Bronchial epithelial cell (primary cell): ENCODE data around the gene STARD13. TPM values are rescaled to one million over a fixed set of nuclear protein-coding genes. Genes with fewer than 3 reads are reported as not detected.

Source experiments
- DNase-seq: peaks from one replicate; pipeline ENCODE4 v3.0.0-alpha.2; 2010; ENCODE audit warnings: low read depth
- FAIRE-seq: peaks from 2 replicates; lab custom pipeline; 2011; peaks lifted over from hg19 to GRCh38; lab: Jason Lieb, UNC
- H3K27me3 ChIP-seq: 2 replicates; pipeline ENCODE4 v1.5.1; 2011; ENCODE audit warnings: low read length; ENCODE audit not compliant: control insufficient read depth, insufficient read depth
- H3K36me3 ChIP-seq: 2 replicates; pipeline ENCODE4 v1.5.1; 2011; ENCODE audit warnings: low read length; ENCODE audit not compliant: control insufficient read depth, insufficient read depth
- H3K4me3 ChIP-seq: 2 replicates; pipeline ENCODE4 v1.5.1; 2011; ENCODE audit warnings: mild to moderate bottlenecking, low read depth, low read length, control low read depth
- total RNA-seq: library from RNA; depleted of rRNA; stranded (reverse); fragments of >200 nt; gene quantifications from 2 replicates; pipeline ENCODE4 v1.2.1, GENCODE V29; 2014
- TF ChIP-seq, protein P1 (sequence below): IDR thresholded peaks from 2 replicates; pipeline ENCODE4 v1.5.1; 2011; ENCODE audit warnings: mild to moderate bottlenecking, moderate library complexity, low read length, control low read depth, inconsistent platforms; ENCODE audit not compliant: insufficient read depth, severe bottlenecking

The STARD13 gene
- total RNA-seq, 1 donor from 2014 or later: 2.1 TPM

DNA sequence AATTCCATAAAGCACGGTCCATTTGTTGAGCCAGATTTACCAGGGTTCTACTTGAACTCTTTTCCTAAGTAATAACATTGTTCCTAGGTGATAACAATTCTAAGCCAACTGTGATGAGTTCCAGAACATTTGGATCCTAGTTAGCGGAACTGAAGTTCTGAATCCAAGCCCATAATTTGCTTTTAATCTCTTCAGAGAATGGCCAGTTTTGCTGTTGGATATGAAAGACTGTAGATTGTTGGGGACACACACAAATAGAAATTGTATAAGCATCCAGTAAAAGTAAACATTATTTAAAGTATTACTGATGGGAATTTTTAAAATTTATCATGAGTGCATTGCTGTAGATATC lies 27.3 kb upstream of the STARD13 start:
- H3K36me3 ChIP-seq: no peaks in the 10 kb centered on the region
- H3K4me3 ChIP-seq: no peak overlapping the region
- FAIRE-seq (no peak), DNase-seq (no peak)
- TF ChIP-seq, protein P1, sequence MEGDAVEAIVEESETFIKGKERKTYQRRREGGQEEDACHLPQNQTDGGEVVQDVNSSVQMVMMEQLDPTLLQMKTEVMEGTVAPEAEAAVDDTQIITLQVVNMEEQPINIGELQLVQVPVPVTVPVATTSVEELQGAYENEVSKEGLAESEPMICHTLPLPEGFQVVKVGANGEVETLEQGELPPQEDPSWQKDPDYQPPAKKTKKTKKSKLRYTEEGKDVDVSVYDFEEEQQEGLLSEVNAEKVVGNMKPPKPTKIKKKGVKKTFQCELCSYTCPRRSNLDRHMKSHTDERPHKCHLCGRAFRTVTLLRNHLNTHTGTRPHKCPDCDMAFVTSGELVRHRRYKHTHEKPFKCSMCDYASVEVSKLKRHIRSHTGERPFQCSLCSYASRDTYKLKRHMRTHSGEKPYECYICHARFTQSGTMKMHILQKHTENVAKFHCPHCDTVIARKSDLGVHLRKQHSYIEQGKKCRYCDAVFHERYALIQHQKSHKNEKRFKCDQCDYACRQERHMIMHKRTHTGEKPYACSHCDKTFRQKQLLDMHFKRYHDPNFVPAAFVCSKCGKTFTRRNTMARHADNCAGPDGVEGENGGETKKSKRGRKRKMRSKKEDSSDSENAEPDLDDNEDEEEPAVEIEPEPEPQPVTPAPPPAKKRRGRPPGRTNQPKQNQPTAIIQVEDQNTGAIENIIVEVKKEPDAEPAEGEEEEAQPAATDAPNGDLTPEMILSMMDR: no peak
- no peaks in the 10 kb centered on the region for H3K27me3 ChIP-seq

DNA sequence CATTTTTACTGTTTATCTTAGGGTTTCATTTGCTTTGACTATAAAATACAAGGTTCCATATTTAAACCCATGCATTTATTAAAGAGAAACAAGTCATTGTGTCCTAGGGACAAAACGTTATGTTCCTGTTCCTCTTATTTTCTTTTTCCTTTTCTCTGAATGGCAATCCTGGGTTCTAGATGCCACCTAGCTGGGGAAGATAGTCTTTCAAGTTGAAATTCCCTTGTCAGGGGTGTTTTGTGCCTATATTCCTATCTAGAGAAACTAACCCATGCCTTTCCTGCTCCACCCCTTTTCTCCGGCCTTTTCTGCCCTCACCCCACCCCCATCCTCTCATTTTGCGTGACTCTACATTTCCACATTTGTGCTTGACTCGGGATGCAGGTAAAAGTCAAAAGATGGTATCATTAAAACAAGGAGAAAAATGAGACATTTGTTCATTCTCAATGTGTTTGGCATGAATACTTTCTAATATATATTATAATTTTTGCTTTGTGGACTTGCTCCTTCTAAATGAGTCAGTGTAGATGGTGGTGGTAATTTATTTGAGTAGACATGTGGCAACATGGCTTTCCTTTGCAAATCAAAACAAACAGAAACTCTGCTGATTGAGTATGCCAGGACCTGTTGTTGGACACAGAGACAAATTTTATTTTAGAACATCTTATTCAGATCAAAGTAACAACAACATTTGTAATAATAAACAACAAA lies 26.8 kb upstream of the STARD13 start:
- H3K27me3 ChIP-seq: no peaks in the 10 kb centered on the region
- no peak for FAIRE-seq
- DNase-seq: peak; percentile 79
- no peak overlapping the region for H3K4me3 ChIP-seq
- H3K36me3 ChIP-seq: no peaks in the 10 kb centered on the region
- TF ChIP-seq, protein P1: no peak

DNA sequence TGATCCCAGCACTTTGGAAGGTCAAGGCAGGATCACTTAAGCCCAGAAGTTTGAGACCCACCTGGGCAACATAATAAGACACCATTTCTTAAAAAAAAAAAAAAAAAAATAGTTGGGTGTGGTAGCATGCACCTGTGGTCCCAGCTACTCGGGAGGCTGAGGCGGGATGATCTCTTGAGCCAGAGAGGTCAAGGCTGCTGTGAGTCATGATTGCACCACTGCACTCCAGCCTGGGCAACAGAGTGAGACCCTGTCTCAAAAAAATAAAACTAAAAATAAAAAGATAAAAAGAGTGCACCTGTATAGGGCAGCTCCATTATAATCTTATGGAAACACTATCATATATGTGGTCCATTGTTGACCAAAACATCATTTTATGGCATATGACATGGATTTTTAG lies 25.5 kb upstream of the STARD13 start:
- Histone ChIP-seq H3K27me3 (no peaks in the 10 kb centered on the region), H3K36me3 (no peaks in the 10 kb centered on the region), H3K4me3 (no peak overlapping the region)
- DNase-seq (no peak), FAIRE-seq (no peak)
- TF ChIP-seq, protein P1: no peak

DNA sequence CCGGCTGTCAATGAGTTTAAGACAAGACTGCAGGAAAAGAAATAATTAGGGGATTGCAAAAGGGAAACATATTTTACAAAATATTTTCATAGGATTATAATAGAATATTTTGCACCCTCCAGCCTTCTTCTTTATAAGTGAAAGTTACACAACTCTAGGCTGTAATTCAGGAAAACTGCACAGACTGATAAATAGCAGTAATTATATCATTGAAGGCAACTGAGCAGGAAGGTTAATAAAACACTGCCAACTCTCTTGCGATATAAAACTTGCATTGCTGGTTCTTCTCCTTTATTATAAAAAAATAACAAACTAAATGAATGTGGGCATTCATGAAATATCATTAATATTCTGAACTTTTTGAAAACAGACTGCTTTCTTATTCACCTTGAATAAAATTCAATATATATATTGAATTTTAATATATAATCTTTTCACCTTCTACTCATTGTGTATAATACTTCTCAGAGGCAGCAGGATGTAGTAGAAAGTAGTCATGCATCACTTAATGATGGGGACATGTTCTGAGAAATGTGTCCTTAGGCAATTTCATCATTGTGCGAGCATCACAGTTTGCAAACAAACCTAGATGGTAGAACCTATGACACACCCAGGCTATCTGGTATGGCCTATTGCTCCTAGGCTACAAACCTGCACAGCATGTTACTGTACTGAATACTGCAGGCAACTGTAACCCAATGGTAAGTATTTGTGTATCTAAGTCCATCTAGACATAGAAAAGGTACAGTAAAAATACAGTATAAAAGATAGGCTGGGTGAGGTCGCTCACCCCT lies 24.9 kb upstream of the STARD13 start:
- peak; percentile 69 for DNase-seq
- Histone ChIP-seq H3K36me3 (no peaks in the 10 kb centered on the region), H3K27me3 (no peaks in the 10 kb centered on the region), H3K4me3 (no peak overlapping the region)
- FAIRE-seq: no peak
- TF ChIP-seq, protein P1: no peak

DNA sequence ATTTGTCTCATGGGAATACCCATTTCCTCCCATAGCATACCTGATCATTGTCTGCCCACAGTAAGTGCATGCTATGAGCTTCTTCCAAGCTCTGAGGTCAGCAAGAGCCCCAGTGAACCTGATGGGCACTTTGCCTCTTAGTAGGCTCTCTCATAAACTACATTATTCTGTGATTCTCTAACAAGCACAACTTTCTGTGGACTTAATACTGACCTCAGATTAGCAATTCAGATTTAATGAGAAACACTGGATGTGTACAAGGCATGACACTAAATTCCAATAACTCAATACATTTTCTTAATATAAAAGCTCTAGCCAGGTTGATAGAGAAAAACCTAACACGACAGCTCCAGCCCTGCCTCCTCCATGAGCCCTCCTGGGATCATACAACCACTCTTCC lies 23.3 kb upstream of the STARD13 start:
- FAIRE-seq: no peak
- H3K4me3 ChIP-seq: no peak overlapping the region
- no peaks in the 10 kb centered on the region for H3K27me3 ChIP-seq
- DNase-seq: no peak
- TF ChIP-seq, protein P1: no peak
- H3K36me3 ChIP-seq: no peaks in the 10 kb centered on the region

DNA sequence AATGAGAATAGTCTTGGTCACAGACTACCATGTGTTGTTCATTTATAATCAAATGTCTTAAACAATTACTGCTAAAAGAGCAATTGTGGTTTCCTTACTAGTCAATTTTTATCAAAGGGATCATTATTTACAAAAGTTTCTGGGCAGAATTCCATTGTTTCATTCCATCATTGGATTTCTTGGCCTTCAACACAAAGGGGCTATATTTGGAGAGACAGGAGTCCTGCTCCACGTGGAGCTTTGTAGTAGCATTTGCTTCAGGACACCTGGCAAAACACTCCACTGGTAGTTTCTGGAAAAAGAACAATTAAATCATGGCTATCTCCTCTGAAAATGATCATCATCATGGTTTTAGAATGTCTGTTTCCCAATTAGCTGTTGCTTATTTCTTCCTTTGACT lies 22.3 kb upstream of the STARD13 start:
- Histone ChIP-seq H3K4me3 (no peak overlapping the region), H3K27me3 (no peaks in the 10 kb centered on the region), H3K36me3 (no peaks in the 10 kb centered on the region)
- FAIRE-seq: no peak
- DNase-seq: no peak
- TF ChIP-seq, protein P1: no peak
